Endothelial cell of umbilical vein (primary cell): ENCODE measurements around the gene ARHGEF10L. TPM values are rescaled to one million over a fixed set of nuclear protein-coding genes. Genes with fewer than 3 reads are reported as not detected.

Experiments used
- BruUV-seq: library from RNA; stranded (reverse); fragments of 400-500 nt; replicated peaks from 2 replicates; lab custom pipeline; 2021; lab: Mats Ljungman, UMichigan
- CTCF ChIA-PET: fragments of 300-600, 350-600 bp; sonication (Branson Sonifier 250); formaldehyde crosslinking; loops from one replicate; lab custom pipeline; 2021; ENCODE audit warnings: antibody characterized with exemption, inconsistent platforms; lab: Charles Lee
- POLR2A ChIA-PET: fragments of 300-600, 350-600 bp; sonication (Branson Sonifier 250); formaldehyde crosslinking; loops from one replicate; lab custom pipeline; 2021; ENCODE audit warnings: antibody characterized with exemption, inconsistent platforms; lab: Charles Lee
- DNase-seq: peaks from one replicate; pipeline ENCODE4 v3.0.0-alpha.2; 2011; ENCODE audit warnings: low read depth, low spot score
- FAIRE-seq: peaks from 2 replicates; lab custom pipeline; 2011; peaks lifted over from hg19 to GRCh38; lab: Jason Lieb, UNC
- H2AFZ ChIP-seq: 2 replicates; pipeline ENCODE4 v1.6.0; 2012; ENCODE audit warnings: low read depth, low read length, control low read depth, inconsistent platforms
- H3K27ac ChIP-seq: 2 replicates; pipeline ENCODE4 v1.5.1; 2011; ENCODE audit warnings: low read depth, mild to moderate bottlenecking, control low read depth, low read length, moderate library complexity; ENCODE audit not compliant: insufficient read depth
- H3K27me3 ChIP-seq, 2 experiments: 2 replicates each; pipeline versions ENCODE4 v1.6.0 to v1.6.1; 2011; ENCODE audit warnings: low read length in 2 of 2, mixed read lengths in 1 of 2; ENCODE audit not compliant: control insufficient read depth in 2 of 2, insufficient read depth in 2 of 2
- H3K36me3 ChIP-seq, 2 experiments: 2 replicates in 1 of 2; 3 replicates in 1 of 2; pipeline ENCODE4 v1.5.1; 2011; ENCODE audit warnings: low read length in 2 of 2, mild to moderate bottlenecking in 1 of 2, moderate library complexity in 1 of 2; ENCODE audit not compliant: control insufficient read depth in 2 of 2, insufficient read depth in 2 of 2; ENCODE audit errors: extremely low read depth in 1 of 2
- H3K4me1 ChIP-seq: 3 replicates; pipeline ENCODE4 v1.5.1; 2011; ENCODE audit warnings: mild to moderate bottlenecking, low read length; ENCODE audit not compliant: control insufficient read depth, insufficient read depth; ENCODE audit errors: extremely low read depth
- H3K4me2 ChIP-seq: 2 replicates; pipeline ENCODE4 v1.6.1; 2011; ENCODE audit warnings: low read length, control low read depth, mixed read lengths; ENCODE audit not compliant: insufficient read depth
- H3K4me3 ChIP-seq, 3 experiments: fragments of 200-600 bp in 1 of 3; sonication (generic), shearing (Covaris generic) in 1 of 3; replicated peaks in 1 of 3; 2 replicates each; pipeline ENCODE4 v1.5.1; 2011 to 2016; ENCODE audit warnings: control low read depth in 3 of 3, low read length in 3 of 3, mild to moderate bottlenecking in 2 of 3, inconsistent platforms in 1 of 3, low read depth in 1 of 3, moderate library complexity in 1 of 3; ENCODE audit not compliant: insufficient read depth in 1 of 3
- H3K79me2 ChIP-seq: 2 replicates; pipeline ENCODE4 v1.6.0; 2012; ENCODE audit warnings: low read length, inconsistent platforms; ENCODE audit not compliant: control insufficient read depth, insufficient read depth
- H3K9ac ChIP-seq: replicated peaks from 2 replicates; pipeline ENCODE3; 2011; ENCODE audit warnings: low read length, control low read depth; ENCODE audit not compliant: insufficient read depth; ENCODE audit errors: extremely low read depth
- H3K9me1 ChIP-seq: replicated peaks from 3 replicates; pipeline ENCODE4 v1.6.0; 2011; ENCODE audit warnings: mild to moderate bottlenecking, low read length; ENCODE audit not compliant: control insufficient read depth, insufficient read depth; ENCODE audit errors: extremely low read depth
- H3K9me3 ChIP-seq: replicated peaks from 2 replicates; pipeline ENCODE4 v1.5.1; 2012; ENCODE audit warnings: low read length, inconsistent platforms; ENCODE audit not compliant: control insufficient read depth, insufficient read depth
- H4K20me1 ChIP-seq: replicated peaks from 2 replicates; pipeline ENCODE3; 2011; ENCODE audit warnings: mild to moderate bottlenecking, low read length; ENCODE audit not compliant: control insufficient read depth, insufficient read depth; ENCODE audit errors: extremely low read depth
- EZH2 ChIP-seq: IDR thresholded peaks from 2 replicates; pipeline ENCODE4 v1.6.1; 2012; ENCODE audit warnings: borderline replicate concordance, low read depth, mild to moderate bottlenecking, moderate library complexity, low read length, inconsistent platforms; ENCODE audit not compliant: severe bottlenecking
- FOS ChIP-seq: IDR thresholded peaks from 2 replicates; pipeline ENCODE4 v1.6.1; 2011; ENCODE audit warnings: mild to moderate bottlenecking, low read length, moderate library complexity, borderline replicate concordance; ENCODE audit not compliant: insufficient read depth
- GATA2 ChIP-seq: IDR thresholded peaks from 2 replicates; pipeline ENCODE4 v1.7.0; 2011; ENCODE audit warnings: low read depth, mild to moderate bottlenecking, moderate library complexity, mixed read lengths, low read length; ENCODE audit not compliant: insufficient read length, insufficient read depth
- JUN ChIP-seq: IDR thresholded peaks from 2 replicates; pipeline ENCODE4 v1.6.1; 2011; ENCODE audit warnings: borderline replicate concordance, low read depth; ENCODE audit not compliant: insufficient read length, insufficient read depth
- MYC ChIP-seq: IDR thresholded peaks from one replicate; pipeline ENCODE4 v1.6.1; 2011; ENCODE audit warnings: mild to moderate bottlenecking, low read depth, low read length
- POLR2A ChIP-seq: IDR thresholded peaks from 2 replicates; pipeline ENCODE4 v1.6.1; 2012; ENCODE audit warnings: low read depth, mild to moderate bottlenecking, control low read depth, low read length
- POLR2AphosphoS5 ChIP-seq: IDR thresholded peaks from 2 replicates; pipeline ENCODE4 v1.6.1; 2012; ENCODE audit warnings: low read depth, mild to moderate bottlenecking, control low read depth, low read length, moderate library complexity; ENCODE audit not compliant: insufficient read depth
- dilution Hi-C: fragments of 300-500 bp; cut with MboI; formaldehyde crosslinking; loops from one replicate; pipeline ENCODE4 v1.15.0; 2019; ENCODE audit warnings: low sequenced_read_pairs; ENCODE audit not compliant: extremely low pct_ligation_motif_present
- intact Hi-C: fragments of 100-400 bp; cut with micrococcal nuclease; formaldehyde crosslinking; loops from one replicate; pipeline ENCODE4 v1.10.0; 2022
- polyA plus RNA-seq, 4 experiments: library from polyadenylated mRNA; depleted of rRNA in 3 of 4; stranded (reverse) in 3 of 4; unstranded in 1 of 4; fragments of >200 nt; gene quantifications; 2 replicates each; pipeline versions ENCODE4 v1.2.1 to v1.2.3, GENCODE V29; 2011 to 2012; ENCODE audit warnings: missing spikeins in 1 of 4
- total RNA-seq: library from RNA; stranded (reverse); gene quantifications from 2 replicates; pipeline ENCODE4 v1.2.3, GENCODE V29; 2021
- TF ChIP-seq, protein P1 (sequence below), 2 donors: IDR thresholded peaks; 1 replicate in 1 of 2; 2 replicates in 1 of 2; pipeline ENCODE4 v1.5.1; 2011; ENCODE audit warnings: low read length in 2 of 2, mild to moderate bottlenecking in 2 of 2, moderate library complexity in 2 of 2, control low read depth in 1 of 2, inconsistent platforms in 1 of 2, low read depth in 1 of 2; ENCODE audit not compliant: insufficient read depth in 1 of 2; ENCODE audit errors: extremely low read depth in 1 of 2
- TF ChIP-seq, protein P2 (sequence below): IDR thresholded peaks from 2 replicates; pipeline ENCODE4 v1.6.1; 2011; ENCODE audit not compliant: insufficient read depth, insufficient read length

The ARHGEF10L gene
- total and polyA plus RNA-seq, 2 donors (not counting 3 experiments of a cell fraction or from before 2014, with no cell fraction given) = 1.9 to 5.2 TPM

DNA sequence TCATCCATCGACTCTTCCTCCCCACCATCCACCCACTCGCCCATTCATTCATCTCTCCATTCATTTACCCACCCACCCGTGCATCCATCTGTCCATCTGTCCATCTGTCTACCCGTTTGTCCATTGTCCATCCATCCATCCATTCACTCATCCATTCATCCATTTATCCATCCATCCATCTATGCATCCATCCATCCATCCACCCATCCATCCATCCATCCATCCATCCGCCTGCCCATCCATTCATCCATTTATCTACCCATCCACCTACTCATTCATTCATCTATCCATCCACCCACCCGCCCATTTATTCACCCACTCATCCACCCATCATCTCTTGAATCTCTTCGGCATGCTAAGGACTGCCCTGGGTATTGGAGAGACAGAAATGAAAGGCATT lies 18.5 kb downstream of the ARHGEF10L start:
- Histone ChIP-seq H3K9me1 (no peaks in the 10 kb centered on the region), H3K4me1 (no peaks in the 10 kb centered on the region), H3K9me3 (no peaks in the 10 kb centered on the region), H2AFZ (no peak overlapping the region), H3K27ac (no peak overlapping the region), H3K36me3 (no peaks in the 10 kb centered on the region), H3K79me2 (no peaks in the 10 kb centered on the region), H3K4me3 (no peak overlapping the region), H3K4me2 (no peak overlapping the region), H3K27me3 (no peaks in the 10 kb centered on the region), H3K9ac (no peak overlapping the region), H4K20me1 (no peaks in the 10 kb centered on the region)
- TF ChIP-seq GATA2 = no peak
- TF ChIP-seq, protein P1, sequence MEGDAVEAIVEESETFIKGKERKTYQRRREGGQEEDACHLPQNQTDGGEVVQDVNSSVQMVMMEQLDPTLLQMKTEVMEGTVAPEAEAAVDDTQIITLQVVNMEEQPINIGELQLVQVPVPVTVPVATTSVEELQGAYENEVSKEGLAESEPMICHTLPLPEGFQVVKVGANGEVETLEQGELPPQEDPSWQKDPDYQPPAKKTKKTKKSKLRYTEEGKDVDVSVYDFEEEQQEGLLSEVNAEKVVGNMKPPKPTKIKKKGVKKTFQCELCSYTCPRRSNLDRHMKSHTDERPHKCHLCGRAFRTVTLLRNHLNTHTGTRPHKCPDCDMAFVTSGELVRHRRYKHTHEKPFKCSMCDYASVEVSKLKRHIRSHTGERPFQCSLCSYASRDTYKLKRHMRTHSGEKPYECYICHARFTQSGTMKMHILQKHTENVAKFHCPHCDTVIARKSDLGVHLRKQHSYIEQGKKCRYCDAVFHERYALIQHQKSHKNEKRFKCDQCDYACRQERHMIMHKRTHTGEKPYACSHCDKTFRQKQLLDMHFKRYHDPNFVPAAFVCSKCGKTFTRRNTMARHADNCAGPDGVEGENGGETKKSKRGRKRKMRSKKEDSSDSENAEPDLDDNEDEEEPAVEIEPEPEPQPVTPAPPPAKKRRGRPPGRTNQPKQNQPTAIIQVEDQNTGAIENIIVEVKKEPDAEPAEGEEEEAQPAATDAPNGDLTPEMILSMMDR (IDR thresholded peaks at IDR 0.05; ENCODE audit: extremely low read depth in 1 of 2, insufficient read depth in 1 of 2, low read depth in 1 of 2, low read length in 2 of 2) = no peak
- no peak for TF ChIP-seq JUN
- TF ChIP-seq, protein P2, sequence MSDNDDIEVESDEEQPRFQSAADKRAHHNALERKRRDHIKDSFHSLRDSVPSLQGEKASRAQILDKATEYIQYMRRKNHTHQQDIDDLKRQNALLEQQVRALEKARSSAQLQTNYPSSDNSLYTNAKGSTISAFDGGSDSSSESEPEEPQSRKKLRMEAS = no peak
- no peak for TF ChIP-seq MYC
- no peak for TF ChIP-seq FOS
- no peak for TF ChIP-seq POLR2AphosphoS5
- TF ChIP-seq POLR2A = no peak
- no peak for TF ChIP-seq EZH2
- DNase-seq (no peak), FAIRE-seq (no peak)
- BruUV-seq = no TSS peak
- CTCF ChIA-PET = no interaction called here
- intact Hi-C loops (no loop called here), dilution Hi-C loops (no loop called here)
- POLR2A ChIA-PET = no interaction called here
